ENCODE data around the gene HSD11B1L. TPM values are rescaled to one million over a fixed set of nuclear protein-coding genes. Genes with fewer than 3 reads are reported as not detected.
A peak's percentile ranks its signal among the peaks of the same experiment; 100 is the strongest.
"Not testable (repeated sequence)": the region's sequence is repeated elsewhere in the genome, so short reads cannot be mapped to it uniquely, and the experiment has no call there.

The HSD11B1L gene
- polyA plus RNA-seq, 10 donors: 2.8 to 6.7 (median 5.1) TPM

DNA sequence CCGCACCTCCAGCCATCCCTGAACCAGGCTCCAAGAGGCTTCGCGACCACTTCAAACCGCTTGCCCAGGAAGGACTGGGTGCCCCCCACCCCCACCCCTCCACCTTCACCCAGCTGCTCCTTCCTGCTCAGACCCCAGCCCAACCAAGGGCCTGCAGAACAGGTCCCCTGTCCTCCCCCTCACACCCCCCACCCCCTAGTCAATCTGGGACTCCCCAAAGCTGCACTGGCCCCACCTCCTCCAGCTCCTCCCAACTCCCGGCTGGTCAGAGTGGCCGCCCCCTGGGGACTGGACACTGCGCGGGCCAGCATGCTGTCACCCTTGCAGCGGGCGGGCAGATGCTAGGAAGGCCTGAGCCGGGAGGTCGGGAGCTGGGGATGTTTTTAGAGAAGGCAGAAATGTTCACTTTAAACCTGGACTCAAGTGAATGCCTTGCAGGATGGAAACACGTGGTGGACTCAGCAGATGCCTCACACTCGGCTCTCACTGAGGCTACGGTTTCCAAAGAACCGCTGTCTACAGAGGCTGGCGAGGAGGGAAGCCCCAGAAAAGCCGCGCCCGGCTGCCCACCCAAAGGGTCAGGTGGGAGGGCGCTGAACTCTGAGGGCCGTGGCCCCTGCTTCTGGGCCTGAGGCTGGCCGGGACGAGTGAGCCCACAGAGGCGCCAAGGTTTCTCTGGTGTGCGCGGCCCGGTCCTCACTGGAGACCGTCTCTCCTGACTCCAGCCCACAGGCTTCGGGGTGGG lies 17.2 kb downstream of the HSD11B1L start:
- no peak for DNase-seq

DNA sequence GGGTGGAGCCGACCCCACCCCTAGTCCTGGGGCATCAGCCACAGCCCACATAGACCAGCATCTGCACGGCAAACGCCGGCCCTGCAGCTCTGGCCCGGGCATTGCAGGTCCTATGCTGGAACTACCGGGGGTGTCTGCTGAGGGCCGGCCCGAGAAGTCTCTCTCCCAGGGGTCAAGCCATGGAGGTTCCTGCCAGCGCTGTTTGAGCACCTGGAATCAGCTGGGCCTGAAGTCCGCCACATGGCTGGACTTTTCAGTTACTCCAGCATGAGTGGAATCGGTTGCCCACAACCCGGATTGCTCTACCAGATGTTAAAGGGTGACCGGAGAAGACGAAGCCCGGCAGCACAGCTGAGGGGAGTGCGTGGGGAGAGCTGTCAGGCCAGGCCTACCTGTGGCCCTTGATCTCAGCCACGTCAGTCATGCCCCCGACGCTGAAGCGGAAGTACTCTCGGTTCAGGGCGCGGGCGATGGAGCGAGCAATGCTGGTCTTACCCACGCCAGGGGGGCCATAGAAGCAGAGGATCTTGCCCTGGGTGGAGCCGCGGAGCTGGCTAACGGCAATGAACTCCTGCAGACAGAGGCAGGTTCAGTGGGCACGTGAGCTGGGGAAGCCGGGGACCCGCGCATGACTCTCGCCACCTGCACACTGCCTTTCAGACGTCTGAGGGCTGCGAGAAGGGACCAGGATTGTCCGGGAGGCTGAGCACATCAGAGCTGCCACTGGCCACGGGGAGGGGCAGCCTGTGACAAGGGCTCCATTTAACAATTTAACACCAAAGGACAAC lies 18.0 kb downstream of the HSD11B1L start:
- no peak for DNase-seq

DNA sequence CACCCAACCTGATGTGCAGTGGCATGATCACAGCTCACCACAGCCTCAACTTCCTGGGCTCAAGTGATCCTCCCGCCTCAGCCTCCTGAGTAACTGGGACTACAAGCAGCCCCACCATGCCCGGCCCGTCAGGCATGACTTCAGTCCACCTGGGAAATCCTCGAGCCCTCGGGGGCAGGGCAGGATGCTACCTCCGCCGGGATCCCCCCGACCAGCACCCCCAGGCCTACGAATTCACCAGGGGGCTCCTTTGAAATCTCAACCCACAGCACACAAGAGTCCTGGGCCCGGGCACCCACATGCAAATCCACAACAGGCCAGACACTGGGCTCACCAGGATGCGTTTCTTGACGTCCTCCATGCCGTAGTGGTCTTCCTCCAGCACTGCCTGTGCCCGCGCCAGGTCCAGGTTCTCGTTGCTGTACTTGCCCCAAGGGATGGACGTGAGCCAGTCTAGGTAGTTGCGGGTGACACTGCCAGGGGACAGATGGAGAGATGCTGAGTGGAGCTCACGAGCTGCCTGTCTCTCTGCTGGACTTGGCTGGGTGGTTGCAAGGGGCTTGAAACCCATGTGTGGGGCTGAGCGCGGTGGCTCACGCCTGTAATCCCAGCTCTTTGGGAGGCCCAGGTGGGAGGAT lies 19.7 kb downstream of the HSD11B1L start:
- no peak for DNase-seq

- not testable (repeated sequence) for DNase-seq
Observed at GRCh38 chr19:5702053-5702410, 21.2 kb downstream of the HSD11B1L start.

GRCh38 chr19:5703819-5704818 lies 23.3 kb downstream of the HSD11B1L start:
- no peak for DNase-seq

- no peak for DNase-seq
Observed at GRCh38 chr19:5705552-5705951, 24.7 kb downstream of the HSD11B1L start.

- DNase-seq: no peak
Observed at GRCh38 chr19:5706876-5707573, 26.2 kb downstream of the HSD11B1L start.

DNA sequence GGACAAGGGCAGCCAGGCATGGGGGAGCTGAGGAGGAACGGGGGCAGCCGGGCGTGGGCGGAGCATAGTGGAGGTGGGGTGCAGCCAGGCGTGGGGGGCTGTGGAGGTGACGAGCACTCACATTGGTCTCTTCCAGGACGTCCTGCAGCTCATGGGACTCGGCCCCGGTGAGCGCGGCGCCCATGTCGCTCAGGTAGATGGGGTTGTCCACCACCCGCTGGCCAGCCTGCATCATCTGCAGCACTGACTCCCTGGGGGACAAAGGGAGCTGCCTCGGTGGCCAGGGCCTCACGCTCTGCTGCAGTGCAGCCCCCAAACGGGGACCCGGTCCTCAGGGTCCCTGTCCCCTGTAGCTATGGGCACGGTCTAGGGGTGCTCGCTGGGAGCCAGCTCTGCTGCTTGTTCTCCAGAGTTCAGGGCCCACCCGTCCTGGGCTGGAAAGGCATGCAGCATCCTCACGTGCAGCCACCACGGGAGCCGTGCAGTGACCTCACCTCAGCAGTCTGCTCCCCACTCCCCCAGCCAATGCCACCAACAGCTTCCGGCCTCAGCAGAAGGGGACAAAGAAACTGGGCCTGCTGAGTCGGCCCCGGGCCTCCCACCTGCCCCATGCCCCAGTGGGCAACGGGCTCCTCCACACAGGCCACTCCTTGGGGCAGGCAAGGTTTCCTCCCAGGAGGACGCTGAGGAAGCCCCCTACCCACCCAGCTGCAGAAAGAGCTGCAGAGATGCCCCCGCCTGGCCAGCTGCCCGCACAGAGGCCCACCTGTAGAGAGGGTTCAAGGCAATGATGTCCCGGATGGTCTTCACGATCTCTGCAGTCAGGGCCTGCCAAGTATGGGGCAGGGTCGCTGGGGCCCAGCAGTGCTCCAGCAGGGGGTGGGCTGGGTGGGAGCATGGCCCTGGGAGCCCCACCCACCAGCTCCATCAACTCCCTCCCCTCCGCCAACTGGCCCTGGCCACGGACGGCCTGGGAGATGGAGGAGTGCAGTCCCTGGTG lies 27.0 kb downstream of the HSD11B1L start:
- DNase-seq: no peak

- no peak for DNase-seq
Observed at GRCh38 chr19:5711025-5711424, 30.2 kb downstream of the HSD11B1L start.

DNA sequence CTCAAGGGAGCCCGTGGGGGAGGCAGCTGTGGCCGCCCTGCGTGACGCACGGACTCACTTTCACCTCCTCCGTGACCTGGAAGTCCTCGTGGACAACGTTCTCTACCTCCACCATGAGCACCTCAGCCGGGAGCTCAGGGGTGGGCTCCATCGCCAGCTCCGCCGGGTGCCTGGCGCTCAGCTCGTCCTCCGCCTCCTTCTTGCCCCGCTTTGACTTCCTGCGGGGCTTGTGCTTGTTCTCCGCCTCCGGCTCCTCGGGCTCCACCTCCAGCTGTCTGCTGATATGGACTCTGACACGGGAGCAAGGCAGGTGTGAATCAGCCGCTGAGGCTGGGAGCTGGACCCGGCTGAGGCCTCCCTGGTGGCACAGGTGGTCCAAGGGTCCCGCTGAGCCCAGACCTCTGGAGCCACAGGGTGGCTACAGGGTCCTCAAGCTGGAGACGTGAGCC lies 30.9 kb downstream of the HSD11B1L start:
- DNase-seq: no peak

- DNase-seq: no peak
Observed at GRCh38 chr19:5713228-5713627, 32.4 kb downstream of the HSD11B1L start.

DNA sequence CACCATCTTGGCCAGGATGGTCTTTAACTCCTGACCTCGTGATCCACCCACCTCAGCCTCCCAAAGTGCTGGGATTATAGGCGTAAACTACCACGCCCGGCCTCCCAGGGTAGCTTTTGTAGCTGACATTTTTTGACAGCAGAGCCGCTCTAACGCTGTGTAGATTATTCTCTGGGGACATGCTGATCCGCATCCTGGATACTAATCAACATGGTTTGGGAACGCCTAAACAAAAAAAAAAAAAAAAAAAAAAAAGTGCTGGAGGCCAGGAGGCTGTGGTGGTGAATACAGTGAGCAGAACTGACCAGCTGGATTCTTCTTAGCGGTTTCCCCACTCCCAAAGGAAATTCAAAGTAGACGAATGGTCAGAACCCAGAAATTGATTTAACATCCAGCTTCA lies 34.0 kb downstream of the HSD11B1L start:
- DNase-seq: no peak

DNA sequence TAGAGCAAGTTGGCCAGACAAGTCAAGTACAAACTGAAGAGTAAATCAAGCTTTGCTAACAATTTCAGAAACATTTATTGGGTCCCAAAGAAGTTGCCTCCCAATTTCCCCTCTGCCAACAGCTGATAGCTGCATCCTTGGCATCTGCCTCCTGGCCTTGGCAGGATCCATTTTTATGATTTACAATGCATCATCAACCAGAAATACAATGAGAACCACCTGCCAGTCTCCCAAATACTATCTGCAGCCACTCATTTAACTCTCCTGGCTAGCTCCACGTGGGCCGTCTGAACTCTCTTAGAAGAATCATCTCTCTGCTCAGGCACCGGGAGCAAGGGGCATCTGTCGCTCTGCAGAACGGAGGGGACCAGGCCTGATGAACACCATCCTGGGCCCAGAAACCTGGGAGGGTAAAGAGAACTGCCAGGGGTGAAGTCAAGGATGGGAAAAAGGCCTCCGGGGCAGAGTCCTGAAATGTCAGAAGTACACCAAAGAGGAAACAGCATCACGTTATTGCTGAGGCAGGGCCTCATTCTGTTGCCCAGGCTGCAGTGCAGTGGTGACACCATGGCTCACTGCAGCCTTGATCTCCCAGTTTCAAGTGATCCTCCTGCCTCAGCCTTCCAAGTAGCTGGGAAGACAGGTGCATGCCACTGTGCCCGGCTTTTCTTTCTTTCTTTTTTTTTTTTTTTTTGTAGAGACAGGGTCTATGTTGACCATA lies 36.5 kb downstream of the HSD11B1L start:
- no peak for DNase-seq

DNA sequence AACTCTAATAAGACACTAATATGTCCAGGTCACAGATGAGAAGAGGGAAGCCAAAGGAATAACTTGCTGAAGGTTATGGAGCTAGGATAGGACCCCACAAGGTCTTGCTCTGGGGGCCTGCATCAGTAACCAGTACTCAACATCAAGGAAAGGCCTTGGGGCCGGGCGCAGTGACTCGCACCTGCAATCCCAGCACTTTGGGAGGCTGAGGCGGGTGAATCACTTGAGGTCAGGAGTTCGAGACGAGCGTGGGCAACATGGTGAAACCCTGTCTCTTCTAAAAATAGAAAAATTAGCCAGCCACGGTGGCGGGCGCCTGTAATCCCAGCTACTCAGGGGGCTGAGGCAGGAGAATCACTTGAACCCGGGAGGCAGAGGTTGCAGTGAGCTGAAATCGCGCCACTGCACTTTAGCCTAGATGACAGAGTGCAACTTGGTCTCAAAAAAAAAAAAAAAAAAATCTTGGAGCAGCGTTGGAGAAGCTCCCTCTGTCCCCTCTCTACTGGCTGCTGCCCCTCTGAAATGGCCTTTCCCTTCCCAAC lies 37.3 kb downstream of the HSD11B1L start:
- no peak for DNase-seq

- DNase-seq: peak in 1 of 3 donors; percentile 83
Observed at GRCh38 chr19:5718579-5719273, 37.9 kb downstream of the HSD11B1L start.

GRCh38 chr19:5719274-5719960 lies 38.6 kb downstream of the HSD11B1L start:
- DNase-seq: no peak

All from muscle of back (tissue), 11 donors.